Suprapubic skin (tissue), 4 donors: ENCODE measurements around the gene HSD17B8. TPM values are rescaled to one million over a fixed set of nuclear protein-coding genes. Genes with fewer than 3 reads are reported as not detected.

Source experiments
- DNase-seq, 2 donors: peaks; one replicate each; pipeline ENCODE4 v3.0.0-alpha.2; 2019; ENCODE audit warnings: low spot score in 2 of 2
- H3K27ac ChIP-seq: fragments of 200-600 bp; sonication (generic); one replicate; pipeline ENCODE4 v1.5.1; 2019
- H3K27me3 ChIP-seq: fragments of 200-600 bp; sonication (generic); one replicate; pipeline ENCODE4 v1.5.1; 2019
- H3K36me3 ChIP-seq: fragments of 200-600 bp; sonication (generic); one replicate; pipeline ENCODE4 v1.5.1; 2019
- H3K4me1 ChIP-seq: fragments of 200-600 bp; sonication (generic); one replicate; pipeline ENCODE4 v1.5.1; 2019
- H3K4me3 ChIP-seq: fragments of 200-600 bp; sonication (generic); one replicate; pipeline ENCODE4 v1.5.1; 2019; ENCODE audit warnings: mild to moderate bottlenecking
- H3K9me3 ChIP-seq: fragments of 200-600 bp; sonication (generic); one replicate; pipeline ENCODE4 v1.5.1; 2019
- EP300 ChIP-seq: sonication (generic); formaldehyde crosslinking; IDR thresholded peaks from one replicate; pipeline ENCODE4 v1.6.1; 2017; ENCODE audit warnings: antibody characterized with exemption
- POLR2A ChIP-seq, 2 donors: fragments of 450-650 bp; IDR thresholded peaks; one replicate each; pipeline ENCODE4 v1.6.1; 2017; ENCODE audit warnings: antibody characterized with exemption in 2 of 2, mild to moderate bottlenecking in 2 of 2, moderate library complexity in 2 of 2
- POLR2AphosphoS5 ChIP-seq, 3 donors: sonication (generic); formaldehyde crosslinking; IDR thresholded peaks; one replicate each; pipeline ENCODE4 v1.6.1; 2017; ENCODE audit warnings: antibody characterized with exemption in 3 of 3
- WGBS: methylation state at CpG from one replicate; pipeline ENCODE4 v1.1.5; 2018; 5-methylcytosine and 5-hydroxymethylcytosine counted together
- total RNA-seq, 4 donors: library from RNA; depleted of rRNA; stranded (reverse); fragments of >200 nt; gene quantifications; one replicate each; pipeline ENCODE4 v1.1.0, GENCODE V29; 2016
- TF ChIP-seq, protein P1 (sequence below), 2 donors: fragments of 200-600 bp in 1 of 2; fragments of 450-650 bp in 1 of 2; sonication (generic) in 1 of 2; IDR thresholded peaks; one replicate each; pipeline ENCODE4 v1.5.1; 2016 to 2019; ENCODE audit warnings: antibody characterized with exemption in 2 of 2, mild to moderate bottlenecking in 1 of 2, moderate library complexity in 1 of 2

Gene HSD17B8
- total RNA-seq, 4 donors from 2014 or later: 26.2 to 66.0 (median 50.5) TPM

GRCh38 chr6:33169291-33170175 is 34.9 kb upstream of the HSD17B8 start:
- no peak overlapping the region for H3K27ac ChIP-seq
- no peak for DNase-seq
- no peaks in the 10 kb centered on the region for H3K9me3 ChIP-seq
- H3K27me3 ChIP-seq: no peaks in the 10 kb centered on the region
- 96% methylated on average over 10 of the region's 10 CpGs for WGBS
- no peaks in the 10 kb centered on the region for H3K4me1 ChIP-seq
- H3K4me3 ChIP-seq: no peak overlapping the region
- H3K36me3 ChIP-seq: no peaks in the 10 kb centered on the region
- no peak for TF ChIP-seq POLR2A (IDR thresholded peaks at IDR 0.05)
- TF ChIP-seq POLR2AphosphoS5 (IDR thresholded peaks at IDR 0.05): no peak
- TF ChIP-seq EP300: no peak
- TF ChIP-seq, protein P1, sequence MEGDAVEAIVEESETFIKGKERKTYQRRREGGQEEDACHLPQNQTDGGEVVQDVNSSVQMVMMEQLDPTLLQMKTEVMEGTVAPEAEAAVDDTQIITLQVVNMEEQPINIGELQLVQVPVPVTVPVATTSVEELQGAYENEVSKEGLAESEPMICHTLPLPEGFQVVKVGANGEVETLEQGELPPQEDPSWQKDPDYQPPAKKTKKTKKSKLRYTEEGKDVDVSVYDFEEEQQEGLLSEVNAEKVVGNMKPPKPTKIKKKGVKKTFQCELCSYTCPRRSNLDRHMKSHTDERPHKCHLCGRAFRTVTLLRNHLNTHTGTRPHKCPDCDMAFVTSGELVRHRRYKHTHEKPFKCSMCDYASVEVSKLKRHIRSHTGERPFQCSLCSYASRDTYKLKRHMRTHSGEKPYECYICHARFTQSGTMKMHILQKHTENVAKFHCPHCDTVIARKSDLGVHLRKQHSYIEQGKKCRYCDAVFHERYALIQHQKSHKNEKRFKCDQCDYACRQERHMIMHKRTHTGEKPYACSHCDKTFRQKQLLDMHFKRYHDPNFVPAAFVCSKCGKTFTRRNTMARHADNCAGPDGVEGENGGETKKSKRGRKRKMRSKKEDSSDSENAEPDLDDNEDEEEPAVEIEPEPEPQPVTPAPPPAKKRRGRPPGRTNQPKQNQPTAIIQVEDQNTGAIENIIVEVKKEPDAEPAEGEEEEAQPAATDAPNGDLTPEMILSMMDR (IDR thresholded peaks at IDR 0.05): no peak

DNA sequence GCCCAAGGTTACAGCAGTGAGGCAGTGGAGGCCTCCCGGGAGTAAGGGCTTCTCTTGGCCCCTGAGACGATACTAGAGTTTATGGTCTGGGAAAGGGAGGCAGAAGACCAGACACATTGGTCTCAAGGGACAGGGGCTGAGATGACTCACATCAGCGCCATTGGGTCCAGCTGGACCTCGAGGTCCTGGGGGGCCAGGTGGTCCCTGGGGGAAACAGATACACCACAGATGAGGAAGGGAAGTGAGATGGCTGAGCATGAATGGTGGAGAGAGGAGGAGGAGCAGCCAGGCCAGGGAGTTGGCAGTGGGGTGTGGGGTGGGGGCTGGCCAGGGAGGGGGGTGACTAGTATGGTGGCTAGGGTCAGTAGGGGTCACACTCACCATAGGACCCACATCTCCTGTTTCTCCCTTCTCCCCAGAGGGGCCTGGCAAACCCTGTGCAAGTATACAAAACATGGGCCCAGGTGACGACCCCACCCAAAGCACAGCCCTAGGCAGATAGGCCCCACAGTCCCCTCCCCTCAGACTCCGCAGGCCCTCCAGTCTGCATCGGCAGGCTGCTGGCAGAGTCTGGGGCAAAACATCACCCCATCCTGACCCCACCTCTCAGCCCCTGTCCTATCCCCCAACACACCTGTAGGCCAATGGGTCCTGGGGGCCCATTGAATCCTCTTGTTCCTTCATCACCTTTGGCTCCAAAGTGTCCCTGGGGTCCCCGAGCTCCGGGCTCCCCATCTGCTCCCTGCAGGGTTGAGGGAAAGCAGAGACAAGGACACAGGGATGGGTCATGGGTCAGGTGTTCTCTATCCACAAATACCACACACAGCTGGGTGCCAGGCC is 34.1 kb upstream of the HSD17B8 start:
- Histone ChIP-seq H3K9me3 (no peaks in the 10 kb centered on the region), H3K27ac (no peak overlapping the region), H3K36me3 (no peaks in the 10 kb centered on the region), H3K4me1 (no peaks in the 10 kb centered on the region), H3K4me3 (no peak overlapping the region), H3K27me3 (no peaks in the 10 kb centered on the region)
- no peak for DNase-seq
- 86% methylated on average over 9 of the region's 9 CpGs for whole genome bisulfite sequencing
- no peak for TF ChIP-seq POLR2A (IDR thresholded peaks at IDR 0.05)
- no peak for TF ChIP-seq EP300
- TF ChIP-seq, protein P1 (IDR thresholded peaks at IDR 0.05): no peak
- TF ChIP-seq POLR2AphosphoS5 (IDR thresholded peaks at IDR 0.05): no peak

DNA sequence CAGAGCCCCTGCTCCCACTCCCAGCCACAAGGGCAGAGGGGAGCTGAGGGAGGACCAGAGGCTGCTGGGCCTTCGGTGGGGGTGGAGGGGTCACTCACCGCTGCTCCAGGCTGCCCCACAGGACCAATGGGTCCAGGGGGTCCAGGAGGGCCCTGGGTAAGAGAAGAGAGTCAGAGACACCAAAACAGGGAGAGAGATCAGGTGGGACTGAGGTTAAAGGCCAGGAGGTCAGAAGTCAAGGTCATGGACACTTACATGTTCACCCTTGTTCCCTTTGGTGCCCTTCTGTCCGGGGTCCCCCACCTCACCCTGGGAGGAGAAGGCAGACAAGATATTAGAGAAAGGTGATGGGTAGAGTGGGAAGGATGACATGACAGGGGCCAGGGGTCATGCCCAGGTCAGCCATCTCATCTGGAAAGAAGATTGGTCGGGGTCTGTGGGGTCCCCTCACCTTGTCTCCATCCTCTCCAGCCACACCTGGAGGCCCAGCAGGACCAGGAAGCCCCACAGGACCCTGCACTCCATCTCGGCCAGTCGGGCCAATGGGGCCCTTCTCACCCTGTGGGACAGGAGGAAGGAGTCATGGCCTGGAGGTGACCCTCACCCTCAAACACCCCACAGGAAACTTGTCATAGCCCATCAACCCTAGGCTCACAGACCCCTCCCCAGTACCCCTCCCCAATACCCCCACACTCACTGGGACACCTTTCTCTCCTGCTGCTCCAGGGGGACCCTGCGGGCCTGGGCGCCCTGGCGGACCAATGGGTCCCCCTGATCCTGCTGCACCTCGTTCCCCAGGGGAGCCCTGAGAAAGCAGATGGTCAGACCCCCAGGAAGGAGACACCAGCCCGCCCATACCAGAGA is 33.2 kb upstream of the HSD17B8 start:
- Histone ChIP-seq H3K36me3 (no peaks in the 10 kb centered on the region), H3K4me3 (no peak overlapping the region), H3K27me3 (no peaks in the 10 kb centered on the region), H3K27ac (no peak overlapping the region), H3K4me1 (no peaks in the 10 kb centered on the region), H3K9me3 (no peaks in the 10 kb centered on the region)
- no peak for DNase-seq
- no peak for TF ChIP-seq POLR2A (IDR thresholded peaks at IDR 0.05)
- TF ChIP-seq POLR2AphosphoS5 (IDR thresholded peaks at IDR 0.05): no peak
- TF ChIP-seq EP300: no peak
- TF ChIP-seq, protein P1 (IDR thresholded peaks at IDR 0.05): no peak
- 79% methylated on average over 11 of the region's 11 CpGs for WGBS

DNA sequence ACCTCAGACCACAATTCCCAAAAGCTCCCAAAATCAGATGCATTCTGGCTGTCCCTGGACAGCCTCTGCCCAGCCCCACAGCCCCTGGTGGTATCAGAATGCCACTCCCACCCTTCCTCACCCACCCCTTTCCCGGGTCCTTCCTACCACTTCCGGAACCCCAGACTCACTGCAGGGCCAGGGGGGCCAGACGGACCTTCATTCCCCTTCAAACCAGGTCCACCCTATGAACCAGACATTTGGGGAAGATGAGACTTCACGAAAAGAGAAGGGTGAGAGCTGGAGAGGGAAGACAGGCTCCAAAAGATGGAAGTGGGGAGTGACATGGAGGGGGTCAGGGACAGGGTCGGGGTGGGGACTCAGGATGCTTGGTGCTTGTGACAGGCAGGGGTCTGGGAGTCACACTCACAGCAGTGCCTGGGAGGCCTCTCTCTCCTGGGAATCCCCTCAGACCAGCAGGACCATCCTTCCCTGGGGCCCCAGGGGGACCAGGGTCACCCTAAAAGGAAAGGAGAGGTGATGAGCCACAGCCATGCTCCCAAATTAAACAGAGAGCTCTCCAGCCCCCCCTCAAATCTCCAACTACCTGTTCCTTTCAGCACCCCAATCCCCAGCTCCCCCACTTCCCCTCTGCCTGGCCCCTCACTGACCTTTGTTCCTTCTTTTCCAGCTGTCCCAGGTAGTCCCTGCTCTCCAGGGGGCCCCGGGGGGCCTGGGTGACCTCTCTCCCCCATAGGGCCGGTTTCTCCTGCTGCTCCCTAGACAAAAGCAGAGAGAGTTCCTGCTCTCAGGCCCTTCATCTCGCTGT is 32.4 kb upstream of the HSD17B8 start:
- TF ChIP-seq, protein P1 (IDR thresholded peaks at IDR 0.05): no peak
- TF ChIP-seq EP300 (no peak), POLR2AphosphoS5 (IDR thresholded peaks at IDR 0.05) (no peak), POLR2A (IDR thresholded peaks at IDR 0.05) (no peak)
- no peaks in the 10 kb centered on the region for H3K27me3 ChIP-seq
- no peak overlapping the region for H3K27ac ChIP-seq
- 66% methylated on average over 8 of the region's 8 CpGs for WGBS
- no peaks in the 10 kb centered on the region for H3K9me3 ChIP-seq
- no peak overlapping the region for H3K4me3 ChIP-seq
- no peak for DNase-seq
- H3K4me1 ChIP-seq: no peaks in the 10 kb centered on the region
- no peaks in the 10 kb centered on the region for H3K36me3 ChIP-seq
